ENCODE results near the gene ABLIM2.

GRCh38 chr4:8188085-8188484 is 29.5 kb upstream of the ABLIM2 start:
- TF ChIP-seq CTCF (IDR thresholded peaks at IDR 0.05) (no peak), POLR2A (IDR thresholded peaks at IDR 0.05) (no peak)
